Measurements from ENCODE around the gene GTF2A1L.

The GTF2A1L gene

DNA sequence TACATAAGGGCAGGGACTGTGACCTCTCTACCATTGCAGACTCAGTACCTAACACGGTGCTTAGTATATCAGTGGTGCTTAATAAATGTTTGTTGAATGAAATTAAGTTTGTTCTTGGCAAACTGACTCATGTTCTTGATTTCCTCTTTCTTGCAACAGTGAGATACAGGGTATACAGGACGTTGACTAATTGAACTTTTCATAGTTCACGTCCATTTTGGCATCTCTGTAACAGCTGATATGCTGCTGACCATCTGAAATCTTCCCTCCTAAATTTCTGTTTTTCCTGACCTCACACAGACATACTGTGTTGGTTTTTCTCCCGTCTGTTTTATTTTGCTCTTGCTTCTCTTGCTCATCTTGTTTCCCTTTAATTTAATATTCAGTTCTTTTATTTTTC, 93.7 kb downstream of the GTF2A1L start:
- no peak for DNase-seq
- Histone ChIP-seq H3K79me2 (ENCODE audit: low read length) (no peaks in the 10 kb centered on the region), H3K9ac (ENCODE audit: low read length) (no peak overlapping the region), H3K4me1 (ENCODE audit: low read length) (no peaks in the 10 kb centered on the region), H3K36me3 (replicated peaks; ENCODE audit: insufficient read depth, low read length) (no peaks in the 10 kb centered on the region), H3K4me2 (ENCODE audit: low read depth, low read length) (no peak overlapping the region), H3F3A (ENCODE audit: insufficient read depth, low read length) (no peaks in the 10 kb centered on the region), H3K4me3 (ENCODE audit: low read length) (no peak overlapping the region), H3K27ac (ENCODE audit: low read length) (no peak overlapping the region), H3K9me3 (replicated peaks; ENCODE audit: insufficient read depth, low read length) (no peaks in the 10 kb centered on the region), H2AFZ (ENCODE audit: low read length) (no peak overlapping the region), H4K20me1 (ENCODE audit: insufficient read depth, low read length) (no peaks in the 10 kb centered on the region), H3K27me3 (replicated peaks; ENCODE audit: insufficient read depth, low read length) (no peaks in the 10 kb centered on the region), H3K9me2 (replicated peaks; ENCODE audit: insufficient read depth, low read length) (no peaks in the 10 kb centered on the region)
- TF ChIP-seq EZH2 (optimal IDR thresholded peaks at IDR 0.05; ENCODE audit: low read depth, low read length) = no peak
- TF ChIP-seq, protein P1, sequence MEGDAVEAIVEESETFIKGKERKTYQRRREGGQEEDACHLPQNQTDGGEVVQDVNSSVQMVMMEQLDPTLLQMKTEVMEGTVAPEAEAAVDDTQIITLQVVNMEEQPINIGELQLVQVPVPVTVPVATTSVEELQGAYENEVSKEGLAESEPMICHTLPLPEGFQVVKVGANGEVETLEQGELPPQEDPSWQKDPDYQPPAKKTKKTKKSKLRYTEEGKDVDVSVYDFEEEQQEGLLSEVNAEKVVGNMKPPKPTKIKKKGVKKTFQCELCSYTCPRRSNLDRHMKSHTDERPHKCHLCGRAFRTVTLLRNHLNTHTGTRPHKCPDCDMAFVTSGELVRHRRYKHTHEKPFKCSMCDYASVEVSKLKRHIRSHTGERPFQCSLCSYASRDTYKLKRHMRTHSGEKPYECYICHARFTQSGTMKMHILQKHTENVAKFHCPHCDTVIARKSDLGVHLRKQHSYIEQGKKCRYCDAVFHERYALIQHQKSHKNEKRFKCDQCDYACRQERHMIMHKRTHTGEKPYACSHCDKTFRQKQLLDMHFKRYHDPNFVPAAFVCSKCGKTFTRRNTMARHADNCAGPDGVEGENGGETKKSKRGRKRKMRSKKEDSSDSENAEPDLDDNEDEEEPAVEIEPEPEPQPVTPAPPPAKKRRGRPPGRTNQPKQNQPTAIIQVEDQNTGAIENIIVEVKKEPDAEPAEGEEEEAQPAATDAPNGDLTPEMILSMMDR (IDR thresholded peaks at IDR 0.05; ENCODE audit: low read length) = no peak
- no peak for TF ChIP-seq EZH2phosphoT487 (IDR thresholded peaks at IDR 0.05; ENCODE audit: low read length)

- H3K36me3 ChIP-seq (replicated peaks; ENCODE audit: insufficient read depth, low read length) = no peaks in the 10 kb centered on the region
- no peaks in the 10 kb centered on the region for H3F3A ChIP-seq (ENCODE audit: insufficient read depth, low read length)
- no peaks in the 10 kb centered on the region for H3K79me2 ChIP-seq (ENCODE audit: low read length)
- H3K27ac ChIP-seq (ENCODE audit: low read length) = no peak overlapping the region
- H3K4me1 ChIP-seq (ENCODE audit: low read length) = no peaks in the 10 kb centered on the region
- no peaks in the 10 kb centered on the region for H4K20me1 ChIP-seq (ENCODE audit: insufficient read depth, low read length)
- no peak for TF ChIP-seq EZH2 (optimal IDR thresholded peaks at IDR 0.05; ENCODE audit: low read depth, low read length)
- TF ChIP-seq EZH2phosphoT487 (IDR thresholded peaks at IDR 0.05; ENCODE audit: low read length) = no peak
- TF ChIP-seq, protein P1 (IDR thresholded peaks at IDR 0.05; ENCODE audit: low read length) = no peak
- no peak overlapping the region for H3K4me2 ChIP-seq (ENCODE audit: low read depth, low read length)
- H3K27me3 ChIP-seq (replicated peaks; ENCODE audit: insufficient read depth, low read length) = no peaks in the 10 kb centered on the region
- no peaks in the 10 kb centered on the region for H3K9me2 ChIP-seq (replicated peaks; ENCODE audit: insufficient read depth, low read length)
- no peak for DNase-seq
- H3K9me3 ChIP-seq (replicated peaks; ENCODE audit: insufficient read depth, low read length) = no peaks in the 10 kb centered on the region
- no peak overlapping the region for H2AFZ ChIP-seq (ENCODE audit: low read length)
- no peak overlapping the region for H3K4me3 ChIP-seq (ENCODE audit: low read length)
- H3K9ac ChIP-seq (ENCODE audit: low read length) = no peak overlapping the region
These were observed 94.5 kb downstream of the GTF2A1L start for GRCh38 chr2:48712151-48712550.

GRCh38 chr2:48713647-48714046, 96.0 kb downstream of the GTF2A1L start:
- H2AFZ ChIP-seq (ENCODE audit: low read length) = no peak overlapping the region
- TF ChIP-seq EZH2phosphoT487 (IDR thresholded peaks at IDR 0.05; ENCODE audit: low read length) (no peak), EZH2 (optimal IDR thresholded peaks at IDR 0.05; ENCODE audit: low read depth, low read length) (no peak)
- TF ChIP-seq, protein P1 (IDR thresholded peaks at IDR 0.05; ENCODE audit: low read length) = no peak

More at GRCh38 chr2:48713647-48714046, 96.0 kb downstream of the GTF2A1L start:
- H3F3A ChIP-seq (ENCODE audit: insufficient read depth, low read length) = no peaks in the 10 kb centered on the region
- H3K9ac ChIP-seq (ENCODE audit: low read length) = no peak overlapping the region
- no peaks in the 10 kb centered on the region for H3K9me2 ChIP-seq (replicated peaks; ENCODE audit: insufficient read depth, low read length)
- H3K36me3 ChIP-seq (replicated peaks; ENCODE audit: insufficient read depth, low read length) = no peaks in the 10 kb centered on the region
- H3K27me3 ChIP-seq (replicated peaks; ENCODE audit: insufficient read depth, low read length) = no peaks in the 10 kb centered on the region
- H3K27ac ChIP-seq (ENCODE audit: low read length) = no peak overlapping the region
- no peaks in the 10 kb centered on the region for H3K9me3 ChIP-seq (replicated peaks; ENCODE audit: insufficient read depth, low read length)
- H3K4me3 ChIP-seq (ENCODE audit: low read length) = no peak overlapping the region
- no peaks in the 10 kb centered on the region for H3K4me1 ChIP-seq (ENCODE audit: low read length)
- no peak for DNase-seq
- H4K20me1 ChIP-seq (ENCODE audit: insufficient read depth, low read length) = no peaks in the 10 kb centered on the region
- no peaks in the 10 kb centered on the region for H3K79me2 ChIP-seq (ENCODE audit: low read length)
- no peak overlapping the region for H3K4me2 ChIP-seq (ENCODE audit: low read depth, low read length)
